ENCODE results near the gene PWWP2B. TPM values are rescaled to one million over a fixed set of nuclear protein-coding genes. Genes with fewer than 3 reads are reported as not detected.
"Not testable (repeated sequence)": the region's sequence is repeated elsewhere in the genome, so short reads cannot be mapped to it uniquely, and the experiment has no call there.

The PWWP2B gene
- total RNA-seq, 1 experiment from 2014 or later = 8.2 TPM

DNA sequence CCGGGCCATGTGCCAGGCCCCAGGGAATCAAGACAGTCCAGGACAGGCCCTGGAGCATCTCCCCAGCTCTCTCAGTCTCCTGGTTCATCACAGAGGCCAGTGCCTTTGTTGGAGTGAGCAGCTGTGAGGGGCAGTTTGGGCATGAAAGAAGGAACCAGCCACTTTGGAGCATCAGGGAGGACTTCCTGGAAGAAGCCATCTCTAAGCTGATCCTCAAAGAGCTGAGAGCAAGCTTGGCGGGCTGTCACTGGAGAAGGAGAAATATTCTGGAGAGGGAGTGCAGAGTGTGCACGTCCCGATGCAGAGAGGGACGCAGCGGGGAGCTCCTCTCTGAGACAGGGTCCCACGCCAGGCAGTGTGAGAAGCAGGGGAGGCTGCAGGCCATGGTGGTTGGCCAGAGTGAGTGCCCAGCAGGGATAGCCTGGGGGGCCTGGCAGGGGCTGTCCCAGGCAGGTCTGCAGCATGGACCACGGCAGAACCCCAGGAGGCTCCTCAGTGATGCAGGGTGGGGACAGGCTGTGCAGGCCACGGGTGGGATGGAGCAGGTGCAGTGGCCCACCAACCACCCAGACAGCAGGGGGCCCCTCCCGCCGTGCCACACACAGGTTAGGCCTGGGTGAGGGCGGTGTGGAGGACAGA is 34.7 kb downstream of the PWWP2B start:
- DNase-seq (ENCODE audit: low read depth) = no peak

DNA sequence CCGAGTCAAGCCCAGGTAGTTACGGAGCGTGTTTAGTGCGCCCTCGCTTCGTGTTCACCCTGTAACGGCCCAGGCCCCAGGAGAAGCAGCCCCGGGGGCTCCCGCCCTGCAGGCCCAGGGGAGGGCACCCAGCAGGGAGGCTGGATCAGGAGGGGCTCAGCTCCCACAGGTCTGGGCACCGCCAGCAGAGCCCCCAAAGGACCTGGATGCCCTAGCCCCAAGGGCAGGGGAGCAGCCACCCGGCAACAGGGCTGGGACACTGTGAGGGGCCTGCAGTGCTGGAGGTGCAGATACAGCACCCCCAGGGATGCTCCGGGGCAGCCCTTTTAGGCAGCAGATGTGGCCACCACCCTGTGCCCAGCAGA is 35.2 kb downstream of the PWWP2B start:
- DNase-seq (ENCODE audit: low read depth) = no peak

DNA sequence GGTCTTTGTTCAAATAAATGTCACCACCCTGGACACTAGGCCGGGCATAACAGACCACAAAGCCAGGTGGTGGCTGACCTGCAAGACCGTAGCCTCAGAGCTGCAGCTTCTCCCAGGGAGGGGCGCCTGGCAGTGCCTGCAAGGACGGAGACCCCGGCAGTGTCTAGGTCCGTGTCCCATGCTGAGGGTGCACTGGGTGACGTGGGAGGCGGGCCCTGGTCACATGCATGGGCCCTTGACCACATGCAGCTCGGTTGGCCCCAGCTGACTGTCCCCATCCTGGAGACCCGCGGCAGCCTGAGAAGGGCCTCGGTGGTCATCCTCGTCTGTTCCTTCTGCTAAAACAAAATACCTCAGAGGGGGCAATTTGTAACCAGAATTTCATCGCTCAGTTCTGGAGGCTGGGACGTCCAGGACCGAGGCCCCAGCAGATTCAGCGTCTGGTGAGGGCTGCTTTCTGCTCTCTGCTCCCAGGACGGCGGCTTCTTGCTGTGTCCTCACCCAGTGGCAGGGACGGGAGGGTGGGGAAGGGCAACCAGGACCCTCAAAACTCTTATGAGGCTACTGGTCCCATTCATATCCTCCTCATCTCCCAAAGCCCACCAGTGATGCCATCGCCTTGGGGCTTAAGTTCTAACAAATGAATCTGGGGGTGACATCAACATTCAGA is 36.8 kb downstream of the PWWP2B start:
- DNase-seq (ENCODE audit: low read depth) = no peak

DNA sequence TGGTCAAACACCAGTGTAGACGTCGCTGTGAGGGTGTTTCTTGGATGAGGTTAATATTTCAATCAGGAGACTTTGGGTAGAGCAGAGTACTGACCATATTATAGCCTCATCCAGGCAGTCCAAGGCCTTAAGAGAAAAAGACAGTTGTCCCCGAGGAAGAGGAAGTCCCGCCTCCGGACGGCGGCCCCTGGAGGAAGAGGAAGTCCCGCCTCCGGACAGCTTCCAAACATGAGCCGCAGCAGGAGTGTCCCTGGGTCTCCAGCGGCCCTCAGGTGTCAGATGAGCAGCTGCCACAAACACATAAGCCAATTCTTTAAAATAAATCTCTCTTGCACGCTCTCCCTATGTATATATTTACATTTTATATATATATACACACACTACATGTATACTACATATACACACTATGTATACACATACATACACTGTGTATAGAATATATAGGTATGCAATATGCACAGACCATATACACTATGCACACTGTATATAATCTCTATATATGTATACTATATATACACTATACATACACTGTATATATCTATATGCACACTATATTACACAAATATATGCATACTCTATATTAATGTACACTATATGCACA is 37.5 kb downstream of the PWWP2B start:
- no peak for DNase-seq (ENCODE audit: low read depth)

DNA sequence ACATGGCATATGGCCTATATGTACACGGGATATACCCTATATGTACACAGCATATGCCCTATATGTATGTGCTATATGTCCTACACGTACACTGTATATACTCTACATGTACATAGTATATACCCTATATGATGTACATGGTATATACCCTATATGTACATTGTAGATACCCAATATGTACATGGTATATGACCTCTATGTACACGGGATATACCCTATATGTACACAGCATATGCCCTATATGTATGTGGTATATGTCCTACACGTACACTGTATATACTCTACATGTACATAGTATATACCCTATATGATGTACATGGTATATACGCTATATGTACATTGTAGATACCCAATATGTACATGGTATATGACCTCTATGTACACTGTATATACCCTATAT is 38.3 kb downstream of the PWWP2B start:
- not testable (repeated sequence) for DNase-seq (ENCODE audit: low read depth)

DNA sequence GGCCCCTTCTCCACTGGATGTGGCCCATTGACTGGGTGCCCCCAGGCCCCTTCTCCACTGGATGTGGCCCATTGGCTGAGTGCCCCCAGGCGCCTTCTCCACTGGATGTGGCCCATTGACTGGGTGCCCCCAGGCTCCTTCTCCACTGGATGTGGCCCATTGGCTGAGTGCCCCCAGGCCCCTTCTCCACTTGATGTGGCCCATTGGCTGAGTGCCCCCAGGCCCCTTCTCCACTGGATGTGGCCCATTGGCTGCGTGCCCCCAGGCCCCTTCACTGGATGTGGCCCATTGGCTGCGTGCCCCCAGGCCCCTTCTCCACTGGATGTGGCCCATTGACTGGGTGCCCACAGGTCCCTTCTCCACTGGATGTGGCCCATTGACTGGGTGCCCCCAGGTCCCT is 39.1 kb downstream of the PWWP2B start:
- not testable (repeated sequence) for DNase-seq (ENCODE audit: low read depth)

DNA sequence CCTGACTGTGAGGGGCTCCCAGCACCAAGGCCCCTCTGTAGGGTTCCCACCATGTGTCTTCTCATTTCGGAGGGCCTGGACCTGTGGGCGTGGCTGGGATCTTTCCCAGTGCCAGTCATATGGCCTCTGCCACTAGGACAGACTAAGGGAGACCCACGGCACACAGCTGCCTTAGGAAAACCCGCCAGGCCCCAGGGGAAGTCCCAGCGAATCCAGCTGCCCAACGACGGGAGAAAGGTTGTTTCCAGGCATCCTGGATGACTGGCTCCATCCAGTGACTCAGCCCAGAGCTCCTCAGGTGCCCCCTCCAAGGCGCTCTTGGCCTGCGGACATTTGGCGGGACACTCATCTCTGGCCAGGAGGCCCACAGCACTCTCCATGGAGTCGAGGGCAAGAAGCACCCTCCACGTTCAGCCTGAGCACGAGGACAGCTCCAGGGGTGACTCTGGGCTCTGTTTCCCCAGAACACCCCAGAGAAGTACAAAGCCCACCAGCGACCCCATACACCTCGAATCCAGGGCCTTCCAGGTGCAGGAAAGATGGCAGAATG is 39.9 kb downstream of the PWWP2B start:
- DNase-seq (ENCODE audit: low read depth) = no peak

DNA sequence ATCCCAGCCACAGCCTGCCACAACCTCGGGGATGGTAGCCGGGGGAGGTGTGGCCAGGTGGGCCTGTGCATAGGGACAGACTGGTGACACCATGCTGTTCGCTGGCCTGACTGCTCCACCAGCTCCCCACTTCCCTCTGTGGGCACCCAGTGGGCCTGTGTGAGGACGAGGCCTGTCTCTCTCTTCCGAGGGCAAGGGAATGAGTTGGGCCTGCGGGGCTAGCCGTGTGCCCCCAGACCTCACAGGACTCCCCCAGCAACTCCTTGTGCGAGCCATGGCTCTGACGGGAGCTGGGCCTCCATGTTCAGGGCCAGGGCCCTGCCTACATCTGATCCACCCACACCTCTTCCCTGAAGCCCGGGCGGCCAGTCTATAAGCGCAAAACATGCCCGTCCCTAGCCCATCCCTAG is 40.5 kb downstream of the PWWP2B start:
- DNase-seq (ENCODE audit: low read depth) = no peak

DNA sequence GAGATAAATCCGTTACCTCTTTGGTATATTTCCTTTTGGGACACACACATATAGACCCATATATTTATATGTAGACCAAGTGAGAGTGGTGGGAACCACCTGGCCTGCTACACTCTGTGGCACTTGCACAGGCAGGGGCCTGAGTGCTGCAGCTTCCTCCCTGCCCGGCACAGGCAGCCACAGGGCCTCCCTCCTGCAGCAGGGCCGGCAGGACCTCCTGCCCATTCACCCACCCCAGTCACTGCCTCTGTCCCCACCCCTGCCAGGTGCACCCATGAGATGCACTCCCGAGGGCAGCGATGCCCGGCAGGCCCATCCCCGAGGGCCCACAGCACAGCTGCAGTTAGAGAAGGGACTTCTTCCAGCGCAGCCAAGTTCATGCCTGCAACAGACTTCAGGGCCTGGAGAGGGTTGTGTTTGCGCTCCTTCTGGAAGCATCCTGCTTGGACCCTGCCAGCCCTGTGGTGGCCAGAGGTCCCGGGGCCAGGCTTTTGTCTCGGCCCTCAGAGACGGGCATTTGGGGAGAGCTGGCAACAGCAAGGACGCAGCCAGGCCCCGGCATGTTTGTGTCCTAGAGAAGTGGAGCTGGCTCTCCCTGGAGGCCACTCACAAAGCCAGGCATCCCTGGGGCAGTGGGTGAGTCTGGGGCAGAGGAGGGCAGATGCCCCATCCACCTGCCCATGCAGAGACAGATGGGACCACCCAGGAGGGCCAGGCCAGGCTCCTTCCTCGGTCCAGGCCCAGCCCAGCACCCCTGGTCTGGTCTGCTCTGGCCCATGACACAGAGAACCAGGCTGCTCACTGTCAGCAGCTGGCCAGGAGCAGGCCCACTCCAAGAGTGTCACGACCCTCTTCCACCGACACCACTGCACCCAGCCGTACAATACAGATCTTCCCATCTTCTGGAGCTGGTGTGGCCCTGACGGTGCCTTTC is 41.4 kb downstream of the PWWP2B start:
- no peak for DNase-seq (ENCODE audit: low read depth)

DNA sequence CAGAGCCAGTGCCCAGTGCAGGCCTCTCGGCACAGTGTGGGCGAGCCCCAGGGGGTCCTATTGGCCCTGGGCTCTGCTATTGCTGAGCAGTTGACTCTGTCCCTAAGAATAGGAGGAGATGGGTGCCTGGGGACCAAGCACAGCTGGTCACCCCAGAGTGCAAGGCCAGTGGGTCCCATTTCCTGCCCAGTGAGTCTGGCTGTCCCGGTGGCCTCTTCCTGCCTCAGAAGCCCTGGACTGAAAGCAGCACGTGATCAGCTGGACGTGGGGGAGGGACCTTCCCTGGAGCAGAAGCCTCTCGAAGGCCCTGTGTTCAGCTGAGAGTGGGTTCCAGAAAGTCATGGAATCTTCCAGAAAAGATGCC is 42.0 kb downstream of the PWWP2B start:
- DNase-seq (ENCODE audit: low read depth) = no peak

DNA sequence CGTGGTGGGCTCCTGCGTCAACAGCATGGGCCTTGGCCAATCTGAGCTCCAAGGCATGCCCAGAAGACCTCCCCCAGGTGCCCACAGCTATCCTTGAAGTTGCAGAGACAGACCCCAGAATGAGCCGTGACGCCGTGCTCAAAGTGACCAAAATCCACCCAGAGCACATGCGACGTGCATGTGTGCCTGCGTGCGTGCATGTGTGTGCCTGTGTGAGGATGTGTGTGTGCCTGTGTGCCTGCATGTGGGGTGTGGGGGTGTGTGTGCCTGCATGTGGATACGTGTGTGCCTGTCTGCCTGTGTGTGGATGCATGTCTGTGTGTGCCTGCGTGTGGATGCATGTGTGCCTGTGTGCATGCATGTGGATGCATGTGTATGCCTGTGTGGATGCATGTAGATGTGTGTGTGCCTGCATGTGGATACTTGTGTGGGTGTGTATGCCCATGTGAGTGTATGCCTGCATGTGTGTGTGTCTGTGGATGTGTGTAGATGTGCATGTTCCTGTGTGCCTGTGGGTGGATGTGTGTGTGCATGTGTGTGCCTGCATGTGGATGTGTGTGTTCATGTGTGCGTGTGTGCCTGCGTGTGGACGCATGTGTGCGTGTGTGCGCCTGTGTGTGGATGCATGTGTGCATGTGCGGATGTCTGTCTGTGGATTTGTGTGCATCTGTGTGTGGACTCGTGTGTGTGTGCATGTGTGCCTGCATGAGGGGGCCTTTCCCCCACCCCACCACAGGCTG is 42.6 kb downstream of the PWWP2B start:
- DNase-seq (ENCODE audit: low read depth) = no peak

DNA sequence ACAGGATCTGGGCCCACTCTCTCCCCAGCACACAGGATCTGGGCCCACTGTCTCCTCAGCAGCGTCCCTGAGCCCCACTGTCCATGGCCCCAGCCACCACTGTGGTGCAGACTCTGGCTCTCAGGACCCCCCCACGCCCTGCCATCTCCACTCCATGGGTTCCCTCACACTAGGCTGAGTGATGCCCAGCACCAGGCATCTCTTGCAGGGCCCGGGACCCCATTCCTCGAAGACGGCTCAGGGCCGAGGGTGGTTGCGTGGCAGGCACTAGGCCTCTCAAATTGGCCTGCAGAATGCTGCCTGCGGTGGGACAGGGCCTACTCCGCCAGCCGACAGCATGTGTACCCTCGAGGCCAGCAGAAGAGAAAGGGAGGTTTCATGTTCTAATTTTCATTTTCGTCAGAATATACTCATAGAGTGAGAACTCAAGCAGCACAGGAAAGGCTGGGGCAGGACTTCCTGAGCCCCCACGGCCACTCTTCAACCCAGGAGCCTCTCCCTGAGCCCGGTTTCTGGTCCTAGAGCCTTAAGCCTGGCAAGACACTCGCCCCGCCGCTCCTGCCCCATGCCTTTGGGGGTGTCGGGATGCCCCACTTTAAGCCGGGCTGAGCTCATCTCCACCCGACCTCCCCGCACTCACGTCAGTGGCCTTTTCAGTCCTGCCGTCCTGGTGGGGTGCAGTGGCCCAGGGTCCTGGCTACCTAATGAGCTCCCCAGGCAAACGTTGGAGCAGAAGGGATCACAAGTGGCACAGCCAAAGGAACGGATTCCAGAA is 44.0 kb downstream of the PWWP2B start:
- no peak for DNase-seq (ENCODE audit: low read depth)

DNA sequence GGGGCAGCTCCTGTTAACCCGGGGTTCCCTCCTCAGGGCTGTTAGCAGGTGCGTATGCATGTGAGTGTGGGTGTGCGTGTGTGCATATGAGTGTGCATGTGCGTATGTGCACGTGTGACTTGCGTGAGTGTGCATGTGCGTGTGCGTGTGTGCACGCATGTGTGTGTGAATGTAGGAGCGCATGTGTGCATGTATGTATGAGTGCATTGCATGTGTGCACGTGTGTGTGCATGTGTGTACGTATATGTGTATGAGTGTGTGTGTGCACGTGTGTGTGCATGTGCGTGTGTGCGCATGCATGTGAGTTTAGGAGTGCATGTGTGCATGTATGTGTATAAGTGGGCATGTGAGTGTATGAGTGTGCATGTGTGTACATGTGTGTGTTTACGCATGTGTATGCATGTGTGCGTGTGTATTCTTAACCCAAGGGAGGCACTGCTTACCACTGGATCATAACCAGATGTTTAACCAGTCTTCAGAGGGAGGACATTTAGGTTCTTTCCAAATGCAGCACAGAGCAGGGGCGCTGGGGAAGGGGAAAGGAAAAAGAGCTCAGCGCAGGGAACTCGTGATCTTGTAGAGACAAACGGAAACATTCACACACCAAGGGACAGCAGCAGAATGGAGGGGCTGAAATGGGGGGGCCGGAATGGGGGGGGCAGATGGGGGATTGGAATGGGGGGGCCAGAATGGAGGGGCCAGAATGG is 45.0 kb downstream of the PWWP2B start:
- no peak for DNase-seq (ENCODE audit: low read depth)

DNA sequence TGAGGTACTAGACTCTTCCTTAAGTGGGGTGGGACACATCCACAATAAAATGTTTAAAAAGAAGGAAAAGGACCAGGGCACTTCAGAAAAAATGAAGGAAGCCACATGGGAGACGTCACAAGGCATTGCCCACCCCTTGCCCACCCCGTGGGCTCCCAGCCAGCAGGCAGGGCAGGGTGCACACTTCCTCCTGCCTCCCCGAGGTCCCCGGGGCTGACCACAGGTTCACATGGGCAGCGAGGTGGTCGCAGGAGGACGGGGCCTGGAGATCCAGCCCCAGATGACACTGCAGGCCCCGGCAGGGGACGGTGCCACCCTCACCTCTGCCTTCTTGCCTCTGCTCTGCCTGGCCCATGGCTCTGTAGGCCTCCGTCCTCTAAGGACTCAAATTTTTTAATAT is 45.6 kb downstream of the PWWP2B start:
- DNase-seq (ENCODE audit: low read depth) = no peak

DNA sequence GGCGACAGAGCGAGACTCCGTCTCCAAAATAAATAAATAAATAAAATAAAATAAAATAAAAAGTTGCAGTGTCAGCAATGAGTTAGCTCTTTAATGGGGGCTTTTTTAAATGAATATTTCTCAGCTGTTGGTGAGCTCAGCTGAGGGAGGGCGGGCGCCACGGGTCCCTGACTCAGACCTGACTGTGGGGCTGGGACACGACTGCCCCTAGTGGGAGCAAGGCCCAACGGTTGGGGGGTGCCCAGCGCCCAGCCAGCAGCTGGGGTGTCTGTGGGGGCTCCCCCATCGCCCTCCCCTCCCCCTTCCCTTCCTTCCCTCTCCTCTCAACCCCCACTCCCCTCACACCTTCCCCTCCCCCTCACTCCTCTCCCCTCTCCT is 46.6 kb downstream of the PWWP2B start:
- DNase-seq (ENCODE audit: low read depth) = no peak

DNA sequence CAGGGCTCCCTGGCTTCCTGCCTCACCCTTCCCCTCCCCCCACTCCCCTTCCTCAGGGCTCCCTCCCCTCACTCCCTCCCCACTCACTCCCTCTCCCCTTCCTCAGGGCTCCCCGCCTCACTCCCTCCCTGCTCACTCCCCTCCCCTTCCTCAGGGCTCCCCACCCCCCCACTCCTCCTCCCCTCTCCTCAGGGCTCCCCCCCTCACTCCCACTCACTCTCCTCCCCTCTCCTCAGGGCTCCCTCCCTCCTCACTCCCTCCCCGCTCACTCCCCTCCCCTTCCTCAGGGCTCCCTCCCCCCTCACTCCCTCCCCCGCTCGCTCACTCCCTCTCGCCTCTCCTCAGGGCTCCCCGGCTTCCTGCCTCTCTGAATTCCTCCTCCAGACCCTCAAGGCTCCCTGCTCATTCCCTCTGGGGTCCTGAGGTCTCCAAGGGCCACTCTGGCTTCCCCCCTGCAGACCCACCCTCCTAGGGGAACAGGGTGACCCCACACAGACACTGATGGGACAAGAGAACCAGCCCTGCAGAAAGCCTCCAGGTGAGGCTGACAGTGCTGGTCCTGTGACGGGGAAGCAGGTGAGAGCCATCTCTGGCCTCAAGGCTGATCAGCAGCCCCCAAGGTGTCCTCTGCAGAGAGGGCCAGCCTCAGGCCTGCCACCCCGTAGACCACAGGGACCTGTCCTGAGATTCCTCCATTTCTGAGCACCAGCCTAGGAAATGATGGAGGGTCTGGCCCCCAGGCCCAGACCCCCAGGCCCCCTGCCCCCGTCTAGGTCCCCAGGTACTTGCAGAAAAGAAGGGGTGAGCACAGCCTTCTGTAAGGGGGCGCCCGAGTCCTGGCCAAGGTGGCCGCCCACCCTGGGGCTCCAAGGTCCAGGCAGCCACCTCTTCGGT is 47.2 kb downstream of the PWWP2B start:
- no peak for DNase-seq (ENCODE audit: low read depth)

DNA sequence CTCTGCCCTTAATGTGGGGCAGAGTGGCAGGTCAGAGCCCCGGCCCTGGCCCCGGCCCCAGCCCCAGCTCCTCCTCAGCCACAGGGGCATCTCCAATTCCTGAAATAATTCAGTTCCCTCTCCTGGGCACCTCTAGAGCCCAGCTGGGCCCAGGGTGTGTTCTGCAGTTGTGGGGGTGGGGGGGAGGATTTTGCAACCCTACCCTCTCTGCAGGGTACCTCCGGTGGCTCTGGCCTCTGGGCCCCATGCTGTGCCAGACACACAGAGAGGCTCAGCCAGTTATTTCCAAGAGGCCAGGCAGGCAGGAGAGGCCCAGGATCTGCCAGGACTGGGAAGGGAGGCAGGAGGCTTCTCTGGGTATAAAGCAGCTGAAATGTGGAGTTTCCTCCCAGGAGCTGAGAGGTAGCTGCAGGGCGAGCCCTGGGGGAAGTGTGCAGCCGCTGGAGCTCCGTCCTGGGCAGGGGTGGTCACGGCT is 47.9 kb downstream of the PWWP2B start:
- no peak for DNase-seq (ENCODE audit: low read depth)

DNA sequence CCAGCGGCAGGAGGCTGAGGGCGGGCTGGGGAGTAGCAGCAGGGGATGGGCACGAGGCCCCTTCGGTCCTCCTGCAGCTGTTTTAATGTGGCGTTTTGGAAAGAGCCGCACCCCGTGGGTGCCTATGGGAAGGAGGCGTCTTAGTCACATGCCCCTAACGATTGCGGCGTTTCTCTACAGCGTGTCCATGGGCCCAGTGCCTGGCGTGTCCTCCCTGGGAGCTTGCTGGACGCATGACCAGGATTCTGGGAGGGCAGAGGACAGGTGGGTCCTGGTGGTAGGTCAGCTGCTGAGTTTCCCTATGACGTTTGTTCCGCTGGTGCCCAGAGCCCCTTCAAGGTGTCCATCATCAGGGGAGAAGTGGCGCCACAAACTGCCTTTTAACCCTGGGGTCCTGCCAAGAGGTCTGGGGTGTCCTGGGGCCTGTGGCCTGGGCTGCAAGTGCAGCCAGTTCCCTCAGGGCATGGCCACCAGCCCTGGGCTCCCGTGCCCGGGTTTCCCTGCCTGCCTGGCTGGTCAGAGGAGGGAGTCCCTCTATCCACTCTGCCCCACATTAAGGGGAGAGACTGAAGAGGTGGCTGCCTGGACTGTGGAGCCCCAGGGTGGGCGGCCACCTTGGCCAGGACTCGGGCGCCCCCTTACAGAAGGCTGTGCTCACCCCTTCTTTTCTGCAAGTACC is 48.7 kb downstream of the PWWP2B start:
- no peak for DNase-seq (ENCODE audit: low read depth)
